Caco-2 (cell line): ENCODE data around the gene NOL4L. TPM values are rescaled to one million over a fixed set of nuclear protein-coding genes. Genes with fewer than 3 reads are reported as not detected.

Source experiments
- BruUV-seq: library from RNA; stranded (reverse); fragments of 400-500 nt; replicated peaks from 2 replicates; lab custom pipeline; 2021; lab: Mats Ljungman, UMichigan
- CTCF ChIA-PET: fragments of 300-600 bp; sonication (Branson Sonifier 250); formaldehyde crosslinking; loops from one replicate; lab custom pipeline; 2022; ENCODE audit warnings: antibody characterized with exemption; lab: Charles Lee
- POLR2A ChIA-PET: fragments of 300-600 bp; sonication (Branson Sonifier 250); formaldehyde crosslinking; loops from one replicate; lab custom pipeline; 2022; ENCODE audit warnings: antibody characterized with exemption; lab: Charles Lee
- DNase-seq, 2 experiments: peaks; one replicate each; pipeline versions ENCODE4 v3.0.0 to v3.0.0-alpha.2; 2020 to 2022
- H3K27me3 ChIP-seq: replicated peaks from 2 replicates; pipeline ENCODE4 v1.6.0; 2011; ENCODE audit warnings: low read length; ENCODE audit not compliant: control insufficient read depth, insufficient read depth
- H3K36me3 ChIP-seq: 2 replicates; pipeline ENCODE4 v1.5.1; 2011; ENCODE audit warnings: low read length; ENCODE audit not compliant: control insufficient read depth, insufficient read depth
- H3K4me1 ChIP-seq: fragments of 250-450 bp; sonication (Bioruptor Pico); 2 replicates; pipeline ENCODE4 v1.5.1; 2020; ENCODE audit warnings: mild to moderate bottlenecking
- H3K4me3 ChIP-seq: 2 replicates; pipeline ENCODE4 v1.5.1; 2011; ENCODE audit warnings: low read depth, mild to moderate bottlenecking, control low read depth, low read length
- H3K9me3 ChIP-seq: fragments of 250-450 bp; sonication (Bioruptor Pico); 2 replicates; pipeline ENCODE4 v1.5.1; 2020; ENCODE audit warnings: mild to moderate bottlenecking, moderate library complexity
- H3K27ac Mint-ChIP-seq: one replicate; pipeline ENCODE4 v1.8.0; 2022; ENCODE audit warnings: mixed read lengths; ENCODE audit not compliant: unreplicated experiment
- H3K27me3 Mint-ChIP-seq: one replicate; pipeline ENCODE4 v1.8.0; 2022; ENCODE audit warnings: mixed read lengths; ENCODE audit not compliant: insufficient read depth, unreplicated experiment
- H3K36me3 Mint-ChIP-seq: one replicate; pipeline ENCODE4 v1.8.0; 2022; ENCODE audit warnings: mild to moderate bottlenecking, mixed read lengths; ENCODE audit not compliant: insufficient read depth, unreplicated experiment
- H3K4me1 Mint-ChIP-seq: one replicate; pipeline ENCODE4 v1.8.0; 2022; ENCODE audit warnings: low read depth, mixed read lengths; ENCODE audit not compliant: unreplicated experiment
- H3K4me3 Mint-ChIP-seq: one replicate; pipeline ENCODE4 v1.8.0; 2022; ENCODE audit warnings: mild to moderate bottlenecking, moderate library complexity, mixed read lengths; ENCODE audit not compliant: unreplicated experiment
- H3K9me3 Mint-ChIP-seq: one replicate; pipeline ENCODE4 v1.8.0; 2022; ENCODE audit warnings: mixed read lengths; ENCODE audit not compliant: unreplicated experiment
- CTCF ChIP-seq, 2 experiments: fragments of 200-600 bp in 1 of 2; IDR thresholded peaks; 1 replicate in 1 of 2; 2 replicates in 1 of 2; pipeline versions ENCODE4 v1.5.1 to v1.8.0; 2011 to 2022; ENCODE audit warnings: antibody characterized with exemption in 1 of 2, control low read depth in 1 of 2, inconsistent platforms in 1 of 2, low read depth in 1 of 2, low read length in 1 of 2, mild to moderate bottlenecking in 1 of 2, moderate library complexity in 1 of 2; ENCODE audit not compliant: insufficient read depth in 1 of 2, severe bottlenecking in 1 of 2, unreplicated experiment in 1 of 2
- intact Hi-C: fragments of 100-400 bp; cut with micrococcal nuclease; formaldehyde crosslinking; loops from one replicate; pipeline ENCODE4 v1.10.0; 2022; ENCODE audit not compliant: unreplicated experiment
- total RNA-seq: library from RNA; stranded (reverse); gene quantifications from 2 replicates; pipeline ENCODE4 v1.2.3, GENCODE V29; 2022

NOL4L gene
- total RNA-seq, 1 experiment from 2014 or later, result 80.9 TPM

- no peak for DNase-seq
- Mint-ChIP-seq H3K36me3 (no peaks in the 10 kb centered on the region), H3K4me3 (no peak overlapping the region), H3K27ac (no peak overlapping the region), H3K9me3 (no peaks in the 10 kb centered on the region), H3K4me1 (peaks cover 7% of the 10 kb centered on the region), H3K27me3 (no peaks in the 10 kb centered on the region)
- H3K36me3 ChIP-seq, result no peaks in the 10 kb centered on the region
- H3K9me3 ChIP-seq, result no peaks in the 10 kb centered on the region
- H3K4me1 ChIP-seq, result peaks cover 6% of the 10 kb centered on the region
- intact Hi-C loops, result no loop called here
- CTCF ChIA-PET, result no interaction called here
- BruUV-seq, result no TSS peak
- no peaks in the 10 kb centered on the region for H3K27me3 ChIP-seq
- POLR2A ChIA-PET, result no interaction called here
- no peak for TF ChIP-seq CTCF (IDR thresholded peaks at IDR 0.05; ENCODE audit: insufficient read depth in 1 of 2, low read depth in 1 of 2, low read length in 1 of 2, severe bottlenecking in 1 of 2, unreplicated experiment in 1 of 2)
- no peak overlapping the region for H3K4me3 ChIP-seq
Observed at GRCh38 chr20:32549842-32550241, 35.3 kb downstream of the NOL4L start.

- Histone ChIP-seq H3K27me3 (no peaks in the 10 kb centered on the region), H3K4me1 (peaks cover 6% of the 10 kb centered on the region; the same call in 1 of the 2 replicates), H3K36me3 (no peaks in the 10 kb centered on the region), H3K4me3 (no peak overlapping the region), H3K9me3 (no peaks in the 10 kb centered on the region)
- no TSS peak for BruUV-seq
- Mint-ChIP-seq H3K27me3 (no peaks in the 10 kb centered on the region), H3K36me3 (no peaks in the 10 kb centered on the region), H3K9me3 (no peaks in the 10 kb centered on the region), H3K4me3 (no peak overlapping the region), H3K4me1 (peaks cover 7% of the 10 kb centered on the region), H3K27ac (no peak overlapping the region)
- intact Hi-C loops, result no loop called here
- ChIA-PET POLR2A (no interaction called here), CTCF (no interaction called here)
- DNase-seq, result no peak
- TF ChIP-seq CTCF (IDR thresholded peaks at IDR 0.05; ENCODE audit: insufficient read depth in 1 of 2, low read depth in 1 of 2, low read length in 1 of 2, severe bottlenecking in 1 of 2, unreplicated experiment in 1 of 2), result no peak
Observed at GRCh38 chr20:32547753-32548034, 37.4 kb downstream of the NOL4L start.

GRCh38 chr20:32546918-32547752 lies 38.0 kb downstream of the NOL4L start:
- no peaks in the 10 kb centered on the region for H3K27me3 ChIP-seq
- TF ChIP-seq CTCF (IDR thresholded peaks at IDR 0.05; ENCODE audit: insufficient read depth in 1 of 2, low read depth in 1 of 2, low read length in 1 of 2, severe bottlenecking in 1 of 2, unreplicated experiment in 1 of 2), result no peak
- no peaks in the 10 kb centered on the region for H3K36me3 ChIP-seq
- DNase-seq, result no peak
- Mint-ChIP-seq H3K4me3 (no peak overlapping the region), H3K27me3 (no peaks in the 10 kb centered on the region), H3K4me1 (peaks cover 7% of the 10 kb centered on the region), H3K9me3 (no peaks in the 10 kb centered on the region), H3K36me3 (no peaks in the 10 kb centered on the region), H3K27ac (no peak overlapping the region)
- no peaks in the 10 kb centered on the region for H3K9me3 ChIP-seq
- ChIA-PET POLR2A (interaction anchor here (0.6 kb wide), 1 partner anchor 8 kb away, joined by 4 read pairs; no protein-coding TSS in a partner anchor), CTCF (no interaction called here)
- no peak overlapping the region for H3K4me3 ChIP-seq
- no TSS peak for BruUV-seq
- intact Hi-C loops, result no loop called here
- peaks cover 6% of the 10 kb centered on the region; the same call in 1 of the 2 replicates for H3K4me1 ChIP-seq
